LNCaP clone FGC (cell line): ENCODE data around the gene SBF2.

ENCODE experiments used
- DNase-seq: peaks from one replicate; pipeline ENCODE4 v3.0.0-alpha.2; 2011; ENCODE audit warnings: low read depth
- H3K4me3 ChIP-seq: 2 replicates; pipeline ENCODE4 v1.5.1; 2011; ENCODE audit warnings: mild to moderate bottlenecking, low read depth, low read length, control low read depth
- TF ChIP-seq, protein P1 (sequence below): IDR thresholded peaks from 2 replicates; pipeline ENCODE4 v1.5.1; 2012; ENCODE audit warnings: mild to moderate bottlenecking; ENCODE audit not compliant: control insufficient read depth, insufficient read depth; ENCODE audit errors: extremely low read depth

Gene SBF2

DNA sequence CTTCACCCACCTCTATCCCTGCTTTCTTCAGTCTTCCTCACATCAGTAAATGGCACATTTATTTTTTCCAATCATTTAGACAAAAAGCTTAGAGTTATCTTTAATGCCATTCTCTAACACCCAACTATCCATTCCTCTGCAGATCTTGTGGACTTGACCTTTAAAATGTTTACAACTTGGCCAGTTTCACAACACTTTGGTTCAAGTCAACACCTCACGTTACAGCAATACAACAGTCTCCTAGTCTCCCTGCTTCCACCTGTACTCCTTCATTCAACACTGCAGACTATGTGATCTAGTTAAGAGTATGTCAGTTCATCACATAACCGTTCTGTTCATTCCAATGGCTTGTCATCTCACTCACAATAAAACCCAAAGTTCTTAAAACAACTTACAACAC, 325.0 kb downstream of the SBF2 start:
- DNase-seq, result no peak
- no peak overlapping the region for H3K4me3 ChIP-seq
- TF ChIP-seq, protein P1, sequence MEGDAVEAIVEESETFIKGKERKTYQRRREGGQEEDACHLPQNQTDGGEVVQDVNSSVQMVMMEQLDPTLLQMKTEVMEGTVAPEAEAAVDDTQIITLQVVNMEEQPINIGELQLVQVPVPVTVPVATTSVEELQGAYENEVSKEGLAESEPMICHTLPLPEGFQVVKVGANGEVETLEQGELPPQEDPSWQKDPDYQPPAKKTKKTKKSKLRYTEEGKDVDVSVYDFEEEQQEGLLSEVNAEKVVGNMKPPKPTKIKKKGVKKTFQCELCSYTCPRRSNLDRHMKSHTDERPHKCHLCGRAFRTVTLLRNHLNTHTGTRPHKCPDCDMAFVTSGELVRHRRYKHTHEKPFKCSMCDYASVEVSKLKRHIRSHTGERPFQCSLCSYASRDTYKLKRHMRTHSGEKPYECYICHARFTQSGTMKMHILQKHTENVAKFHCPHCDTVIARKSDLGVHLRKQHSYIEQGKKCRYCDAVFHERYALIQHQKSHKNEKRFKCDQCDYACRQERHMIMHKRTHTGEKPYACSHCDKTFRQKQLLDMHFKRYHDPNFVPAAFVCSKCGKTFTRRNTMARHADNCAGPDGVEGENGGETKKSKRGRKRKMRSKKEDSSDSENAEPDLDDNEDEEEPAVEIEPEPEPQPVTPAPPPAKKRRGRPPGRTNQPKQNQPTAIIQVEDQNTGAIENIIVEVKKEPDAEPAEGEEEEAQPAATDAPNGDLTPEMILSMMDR, result no peak

GRCh38 chr11:9962722-9963121, 331.3 kb downstream of the SBF2 start:
- H3K4me3 ChIP-seq, result no peak overlapping the region
- TF ChIP-seq, protein P1, result no peak
- no peak for DNase-seq

- TF ChIP-seq, protein P1, result no peak
- H3K4me3 ChIP-seq, result no peak overlapping the region
- no peak for DNase-seq
Observed at GRCh38 chr11:9957072-9957471, 336.9 kb downstream of the SBF2 start.

DNA sequence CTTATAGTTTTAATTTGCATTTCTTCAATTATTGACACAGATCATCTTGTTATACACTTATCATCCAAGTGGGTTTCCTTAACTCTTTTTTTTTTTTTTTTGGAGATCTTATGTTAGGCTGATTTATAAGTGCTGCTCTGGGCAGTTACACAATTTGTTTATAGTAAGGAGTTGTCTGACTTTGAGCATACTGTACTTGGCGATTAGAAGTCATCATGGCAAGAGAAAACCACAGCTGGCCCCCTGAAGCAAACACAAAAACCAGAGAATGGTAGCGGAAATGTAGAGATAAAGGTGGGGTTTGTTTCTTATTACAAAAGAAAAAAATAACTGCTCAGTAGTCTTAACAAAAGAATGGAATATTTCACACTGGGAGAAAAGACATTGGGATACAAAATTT, 337.5 kb downstream of the SBF2 start:
- no peak for DNase-seq
- H3K4me3 ChIP-seq, result no peak overlapping the region
- TF ChIP-seq, protein P1, result no peak

DNA sequence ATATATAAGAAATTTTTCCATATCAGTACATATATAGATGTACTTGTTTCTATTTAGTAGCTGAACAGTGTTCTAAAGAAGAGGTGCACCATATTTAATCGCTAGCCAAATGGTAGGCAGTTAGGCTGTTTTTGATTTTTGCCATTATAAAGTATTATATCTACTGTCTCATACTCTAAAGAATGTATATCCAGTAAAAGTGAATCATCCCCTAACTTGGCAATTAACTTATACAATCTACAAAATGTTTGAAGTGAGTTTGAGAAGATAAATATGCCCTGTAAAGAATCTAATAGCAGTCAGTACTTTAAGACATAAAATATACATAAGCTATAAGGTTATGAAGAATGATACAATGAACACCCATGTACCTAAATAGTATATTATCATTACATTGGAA, 338.6 kb downstream of the SBF2 start:
- no peak for DNase-seq
- H3K4me3 ChIP-seq, result no peak overlapping the region
- TF ChIP-seq, protein P1, result no peak

- DNase-seq, result no peak
- no peak overlapping the region for H3K4me3 ChIP-seq
- TF ChIP-seq, protein P1, result no peak
Observed at GRCh38 chr11:9953994-9954626, 339.9 kb downstream of the SBF2 start.
